KMS-11 (cell line): ENCODE measurements around the gene SPIB.

Experiments used
- H2AFZ ChIP-seq: fragments of 200-600 bp; sonication (generic); 2 replicates; pipeline ENCODE4 v1.6.1; 2016; ENCODE audit warnings: antibody characterized with exemption, mixed run types, low read depth
- H3K27ac ChIP-seq: fragments of 200-600 bp; sonication (generic); 2 replicates; pipeline ENCODE4 v1.6.1; 2016; ENCODE audit warnings: mild to moderate bottlenecking, mixed run types
- H3K27me3 ChIP-seq: fragments of 200-600 bp; sonication (generic); 2 replicates; pipeline ENCODE4 v1.6.1; 2017; ENCODE audit warnings: mild to moderate bottlenecking, low read depth, mixed run types, moderate library complexity; ENCODE audit not compliant: insufficient read depth
- H3K36me3 ChIP-seq: fragments of 200-600 bp; sonication (generic); 2 replicates; pipeline ENCODE4 v1.6.1; 2017; ENCODE audit warnings: mild to moderate bottlenecking, mixed run types; ENCODE audit not compliant: insufficient read depth
- H3K4me1 ChIP-seq: fragments of 200-600 bp; sonication (generic); 2 replicates; pipeline ENCODE4 v1.6.1; 2016; ENCODE audit warnings: mild to moderate bottlenecking, low read depth, mixed run types; ENCODE audit not compliant: poor library complexity, severe bottlenecking
- H3K4me2 ChIP-seq: fragments of 200-600 bp; sonication (generic); 2 replicates; pipeline ENCODE4 v1.7.0; 2016; ENCODE audit warnings: mild to moderate bottlenecking, mixed run types
- H3K4me3 ChIP-seq: fragments of 200-600 bp; sonication (generic); IDR thresholded peaks from 2 replicates; pipeline ENCODE4 v1.6.1; 2017; ENCODE audit warnings: low read depth, low read length, mixed read lengths; ENCODE audit not compliant: insufficient read depth
- H3K79me2 ChIP-seq: fragments of 200-600 bp; sonication (generic); 2 replicates; pipeline ENCODE4 v1.6.1; 2016; ENCODE audit warnings: low read depth, mixed run types; ENCODE audit not compliant: insufficient read depth
- H3K9ac ChIP-seq: fragments of 200-600 bp; sonication (generic); 2 replicates; pipeline ENCODE4 v1.6.1; 2016; ENCODE audit warnings: mild to moderate bottlenecking, mixed run types
- H4K20me1 ChIP-seq: fragments of 200-600 bp; sonication (generic); 2 replicates; pipeline ENCODE4 v1.6.1; 2016; ENCODE audit warnings: mild to moderate bottlenecking, mixed run types; ENCODE audit not compliant: insufficient read depth
- CTCF ChIP-seq: fragments of 200-600 bp; sonication (generic); conservative IDR thresholded peaks from 2 replicates; pipeline ENCODE4 v1.6.1; 2017; ENCODE audit warnings: low read depth, mild to moderate bottlenecking, antibody characterized with exemption, low read length, moderate library complexity, mixed read lengths

Gene SPIB

GRCh38 chr19:50401605-50402450 lies 16.9 kb upstream of the SPIB start:
- H3K36me3 ChIP-seq, result no peaks in the 10 kb centered on the region; the same call in 1 of the 2 replicates
- no peak overlapping the region for H3K4me2 ChIP-seq
- H3K4me3 ChIP-seq, result no peak overlapping the region
- no peak for TF ChIP-seq CTCF
- H3K9ac ChIP-seq, result no peak overlapping the region
- no peak overlapping the region for H3K27ac ChIP-seq
- H3K4me1 ChIP-seq, result no peaks in the 10 kb centered on the region
- H4K20me1 ChIP-seq, result no peaks in the 10 kb centered on the region
- H3K27me3 ChIP-seq, result no peaks in the 10 kb centered on the region
- H3K79me2 ChIP-seq, result no peaks in the 10 kb centered on the region; the same call in 1 of the 2 replicates
- no peak overlapping the region for H2AFZ ChIP-seq

GRCh38 chr19:50402544-50403301 lies 16.0 kb upstream of the SPIB start:
- Histone ChIP-seq H3K36me3 (no peaks in the 10 kb centered on the region; the same call in 1 of the 2 replicates), H3K9ac (no peak overlapping the region), H2AFZ (no peak overlapping the region), H3K27ac (no peak overlapping the region), H3K4me2 (no peak overlapping the region), H3K79me2 (no peaks in the 10 kb centered on the region), H3K27me3 (no peaks in the 10 kb centered on the region), H4K20me1 (no peaks in the 10 kb centered on the region), H3K4me3 (no peak overlapping the region), H3K4me1 (no peaks in the 10 kb centered on the region)
- no peak for TF ChIP-seq CTCF

- H3K27me3 ChIP-seq, result no peaks in the 10 kb centered on the region
- no peak overlapping the region for H3K4me2 ChIP-seq
- TF ChIP-seq CTCF, result no peak
- H2AFZ ChIP-seq, result no peak overlapping the region
- H3K4me3 ChIP-seq, result no peak overlapping the region
- H4K20me1 ChIP-seq, result no peaks in the 10 kb centered on the region
- H3K27ac ChIP-seq, result no peak overlapping the region
- no peaks in the 10 kb centered on the region for H3K4me1 ChIP-seq
- H3K9ac ChIP-seq, result no peak overlapping the region
- no peaks in the 10 kb centered on the region; the same call in 1 of the 2 replicates for H3K36me3 ChIP-seq
- H3K79me2 ChIP-seq, result no peaks in the 10 kb centered on the region
Measured at GRCh38 chr19:50406156-50406820, 12.4 kb upstream of the SPIB start.

- no peaks in the 10 kb centered on the region for H3K79me2 ChIP-seq
- H4K20me1 ChIP-seq, result no peaks in the 10 kb centered on the region
Measured at GRCh38 chr19:50406829-50407228, 11.9 kb upstream of the SPIB start.

More at GRCh38 chr19:50406829-50407228, 11.9 kb upstream of the SPIB start:
- Histone ChIP-seq H3K9ac (no peak overlapping the region), H3K4me2 (no peak overlapping the region), H3K4me3 (no peak overlapping the region), H2AFZ (no peak overlapping the region), H3K4me1 (no peaks in the 10 kb centered on the region), H3K27me3 (no peaks in the 10 kb centered on the region), H3K36me3 (no peaks in the 10 kb centered on the region; the same call in 1 of the 2 replicates), H3K27ac (no peak overlapping the region)
- TF ChIP-seq CTCF, result no peak
